Measurements from ENCODE around the gene RAB44. TPM values are rescaled to one million over a fixed set of nuclear protein-coding genes. Genes with fewer than 3 reads are reported as not detected.

The RAB44 gene
- total and polyA plus RNA-seq, 2 of the 13 experiments (the other 11 are each of a cell fraction or from before 2014, with no cell fraction given), result not detected

DNA sequence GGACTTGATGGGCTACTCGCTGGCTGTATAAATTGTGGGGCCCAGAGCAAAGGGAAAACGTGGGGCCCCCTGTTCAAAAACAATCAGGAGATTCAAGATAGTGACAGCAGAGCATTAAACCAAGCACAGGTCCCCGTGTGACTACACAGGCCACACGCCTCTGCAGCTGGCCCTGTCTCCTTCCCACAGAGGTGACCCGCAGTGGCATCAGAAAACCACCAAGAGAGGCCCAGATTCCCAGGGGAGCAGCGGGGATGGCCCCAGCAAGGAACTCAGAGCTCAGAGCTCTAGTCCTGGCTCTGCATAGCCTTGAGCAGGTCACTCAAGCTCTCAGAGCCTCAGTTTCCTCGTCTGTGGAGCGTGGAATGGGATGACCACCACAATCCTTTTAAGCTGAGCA lies 84.0 kb downstream of the RAB44 start:
- POLR2A ChIA-PET, result interaction anchor here (0.7 kb wide), 1 partner anchor 204 kb away, joined by 3 read pairs; the partner anchor contains the start of gene MTCH1
- in situ Hi-C loops (cut with HindIII; ENCODE audit: extremely low pct_ligation_motif_present, low pct_unique_long_range_greater_than_20kb) (no loop called here), intact Hi-C loops (cut with micrococcal nuclease; ENCODE audit: unreplicated experiment) (no loop called here)
- Histone ChIP-seq H3K36me3 (replicated peaks in 1 of 2; ENCODE audit: control insufficient read depth in 1 of 2, insufficient read depth in 2 of 2, low read length in 2 of 2) (no peaks in the 10 kb centered on the region), H3K9ac (ENCODE audit: insufficient read depth, low read depth, low read length) (no peak overlapping the region), H3K27ac (ENCODE audit: extremely low read length, insufficient read depth, low read length) (no peak overlapping the region), H3K4me1 (ENCODE audit: insufficient read depth, low read length) (peaks cover 12% of the 10 kb centered on the region), H3K79me2 (ENCODE audit: insufficient read depth, low read length) (no peaks in the 10 kb centered on the region), H3K27me3 (ENCODE audit: control insufficient read depth in 1 of 2, insufficient read depth in 2 of 2, low read length in 2 of 2) (peaks cover 13 to 68% of the 10 kb centered on the region in 2 experiments; a peak in 4 of 5 replicates), H2AFZ (ENCODE audit: low read length) (no peak overlapping the region), H4K20me1 (ENCODE audit: insufficient read depth, low read length) (no peaks in the 10 kb centered on the region), H3K4me2 (ENCODE audit: low read depth, low read length) (no peak overlapping the region), H3K9me3 (ENCODE audit: low read length) (no peaks in the 10 kb centered on the region), H3K4me3 (replicated peaks in 1 of 3; ENCODE audit: insufficient read depth in 1 of 3, low read depth in 2 of 3, low read length in 3 of 3) (no peak overlapping the region)
- ATAC-seq (no peak), FAIRE-seq (no peak), DNase-seq (ENCODE audit: low spot score) (no peak)
- CTCF ChIA-PET (ENCODE audit: low intra/inter-chr PET ratio, low total read pairs), result no interaction called here
- 19% methylated on average over 6 of the region's 8 CpGs for WGBS (ENCODE audit: low lambda C conversion rate)
- no TSS peak for BruUV-seq (replicated peaks)
- TF ChIP-seq REXO4 (CRISPR knock-in tag; IDR thresholded peaks at IDR 0.05; ENCODE audit: borderline replicate concordance) (no peak), KLF11 (CRISPR knock-in tag; IDR thresholded peaks at IDR 0.05) (no peak), ZNF354B (CRISPR knock-in tag; IDR thresholded peaks at IDR 0.05) (no peak), CCDC6 (CRISPR knock-in tag; IDR thresholded peaks at IDR 0.05) (no peak), SALL1 (CRISPR knock-in tag; IDR thresholded peaks at IDR 0.05) (no peak), TEAD2 (CRISPR knock-in tag; IDR thresholded peaks at IDR 0.05) (no peak), DPF2 (CRISPR knock-in tag; IDR thresholded peaks at IDR 0.05; ENCODE audit: borderline replicate concordance, low read depth) (no peak), MXD4 (CRISPR knock-in tag; IDR thresholded peaks at IDR 0.05) (no peak), ZBTB7A (CRISPR knock-in tag; IDR thresholded peaks at IDR 0.05) (no peak), PLRG1 (conservative IDR thresholded peaks at IDR 0.05) (no peak)
- TF ChIP-seq, protein P1, sequence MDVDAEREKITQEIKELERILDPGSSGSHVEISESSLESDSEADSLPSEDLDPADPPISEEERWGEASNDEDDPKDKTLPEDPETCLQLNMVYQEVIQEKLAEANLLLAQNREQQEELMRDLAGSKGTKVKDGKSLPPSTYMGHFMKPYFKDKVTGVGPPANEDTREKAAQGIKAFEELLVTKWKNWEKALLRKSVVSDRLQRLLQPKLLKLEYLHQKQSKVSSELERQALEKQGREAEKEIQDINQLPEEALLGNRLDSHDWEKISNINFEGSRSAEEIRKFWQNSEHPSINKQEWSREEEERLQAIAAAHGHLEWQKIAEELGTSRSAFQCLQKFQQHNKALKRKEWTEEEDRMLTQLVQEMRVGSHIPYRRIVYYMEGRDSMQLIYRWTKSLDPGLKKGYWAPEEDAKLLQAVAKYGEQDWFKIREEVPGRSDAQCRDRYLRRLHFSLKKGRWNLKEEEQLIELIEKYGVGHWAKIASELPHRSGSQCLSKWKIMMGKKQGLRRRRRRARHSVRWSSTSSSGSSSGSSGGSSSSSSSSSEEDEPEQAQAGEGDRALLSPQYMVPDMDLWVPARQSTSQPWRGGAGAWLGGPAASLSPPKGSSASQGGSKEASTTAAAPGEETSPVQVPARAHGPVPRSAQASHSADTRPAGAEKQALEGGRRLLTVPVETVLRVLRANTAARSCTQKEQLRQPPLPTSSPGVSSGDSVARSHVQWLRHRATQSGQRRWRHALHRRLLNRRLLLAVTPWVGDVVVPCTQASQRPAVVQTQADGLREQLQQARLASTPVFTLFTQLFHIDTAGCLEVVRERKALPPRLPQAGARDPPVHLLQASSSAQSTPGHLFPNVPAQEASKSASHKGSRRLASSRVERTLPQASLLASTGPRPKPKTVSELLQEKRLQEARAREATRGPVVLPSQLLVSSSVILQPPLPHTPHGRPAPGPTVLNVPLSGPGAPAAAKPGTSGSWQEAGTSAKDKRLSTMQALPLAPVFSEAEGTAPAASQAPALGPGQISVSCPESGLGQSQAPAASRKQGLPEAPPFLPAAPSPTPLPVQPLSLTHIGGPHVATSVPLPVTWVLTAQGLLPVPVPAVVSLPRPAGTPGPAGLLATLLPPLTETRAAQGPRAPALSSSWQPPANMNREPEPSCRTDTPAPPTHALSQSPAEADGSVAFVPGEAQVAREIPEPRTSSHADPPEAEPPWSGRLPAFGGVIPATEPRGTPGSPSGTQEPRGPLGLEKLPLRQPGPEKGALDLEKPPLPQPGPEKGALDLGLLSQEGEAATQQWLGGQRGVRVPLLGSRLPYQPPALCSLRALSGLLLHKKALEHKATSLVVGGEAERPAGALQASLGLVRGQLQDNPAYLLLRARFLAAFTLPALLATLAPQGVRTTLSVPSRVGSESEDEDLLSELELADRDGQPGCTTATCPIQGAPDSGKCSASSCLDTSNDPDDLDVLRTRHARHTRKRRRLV (CRISPR knock-in tag; IDR thresholded peaks at IDR 0.05), result no peak
- TF ChIP-seq, protein P2, sequence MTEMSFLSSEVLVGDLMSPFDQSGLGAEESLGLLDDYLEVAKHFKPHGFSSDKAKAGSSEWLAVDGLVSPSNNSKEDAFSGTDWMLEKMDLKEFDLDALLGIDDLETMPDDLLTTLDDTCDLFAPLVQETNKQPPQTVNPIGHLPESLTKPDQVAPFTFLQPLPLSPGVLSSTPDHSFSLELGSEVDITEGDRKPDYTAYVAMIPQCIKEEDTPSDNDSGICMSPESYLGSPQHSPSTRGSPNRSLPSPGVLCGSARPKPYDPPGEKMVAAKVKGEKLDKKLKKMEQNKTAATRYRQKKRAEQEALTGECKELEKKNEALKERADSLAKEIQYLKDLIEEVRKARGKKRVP (CRISPR knock-in tag; IDR thresholded peaks at IDR 0.05), result no peak
- TF ChIP-seq, protein P3, sequence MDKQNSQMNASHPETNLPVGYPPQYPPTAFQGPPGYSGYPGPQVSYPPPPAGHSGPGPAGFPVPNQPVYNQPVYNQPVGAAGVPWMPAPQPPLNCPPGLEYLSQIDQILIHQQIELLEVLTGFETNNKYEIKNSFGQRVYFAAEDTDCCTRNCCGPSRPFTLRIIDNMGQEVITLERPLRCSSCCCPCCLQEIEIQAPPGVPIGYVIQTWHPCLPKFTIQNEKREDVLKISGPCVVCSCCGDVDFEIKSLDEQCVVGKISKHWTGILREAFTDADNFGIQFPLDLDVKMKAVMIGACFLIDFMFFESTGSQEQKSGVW (CRISPR knock-in tag; IDR thresholded peaks at IDR 0.05; ENCODE audit: borderline replicate concordance), result no peak
- TF ChIP-seq, protein P4, sequence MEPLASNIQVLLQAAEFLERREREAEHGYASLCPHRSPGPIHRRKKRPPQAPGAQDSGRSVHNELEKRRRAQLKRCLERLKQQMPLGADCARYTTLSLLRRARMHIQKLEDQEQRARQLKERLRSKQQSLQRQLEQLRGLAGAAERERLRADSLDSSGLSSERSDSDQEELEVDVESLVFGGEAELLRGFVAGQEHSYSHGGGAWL (CRISPR knock-in tag; IDR thresholded peaks at IDR 0.05), result no peak
